MCF 10A (cell line): Measurements from ENCODE around the gene GSG1L. TPM values are rescaled to one million over a fixed set of nuclear protein-coding genes. Genes with fewer than 3 reads are reported as not detected.
A peak's percentile ranks its signal among the peaks of the same experiment; 100 is the strongest.

Experiments
- BruUV-seq: library from RNA; stranded (reverse); fragments of 400-500 nt; replicated peaks from 2 replicates; lab custom pipeline; 2021; lab: Mats Ljungman, UMichigan
- CTCF ChIA-PET: fragments of 300-600 bp; sonication (Branson Sonifier 250); formaldehyde crosslinking; extraction: SDS; loops from one replicate; lab custom pipeline; 2021; ENCODE audit warnings: antibody characterized with exemption, inconsistent platforms; lab: Yijun Ruan, JAX
- POLR2A ChIA-PET: fragments of 300-600, 350-650 bp; sonication (Branson Sonifier 250); formaldehyde crosslinking; extraction: SDS; loops from one replicate; lab custom pipeline; 2020; ENCODE audit warnings: antibody characterized with exemption, inconsistent platforms; lab: Yijun Ruan, JAX
- DNase-seq: peaks from one replicate; pipeline ENCODE4 v3.0.0-alpha.2; 2018; ENCODE audit not compliant: unreplicated experiment
- H3K27ac Mint-ChIP-seq: one replicate; pipeline ENCODE4 v1.8.0; 2022; ENCODE audit warnings: mild to moderate bottlenecking, low read depth, mixed read lengths; ENCODE audit not compliant: unreplicated experiment
- H3K27me3 Mint-ChIP-seq: one replicate; pipeline ENCODE4 v1.8.0; 2022; ENCODE audit warnings: mixed read lengths; ENCODE audit not compliant: insufficient read depth, unreplicated experiment
- H3K36me3 Mint-ChIP-seq: one replicate; pipeline ENCODE4 v1.8.0; 2022; ENCODE audit warnings: mild to moderate bottlenecking, moderate library complexity, mixed read lengths; ENCODE audit not compliant: insufficient read depth, unreplicated experiment
- H3K4me1 Mint-ChIP-seq: one replicate; pipeline ENCODE4 v1.8.0; 2022; ENCODE audit warnings: mixed read lengths; ENCODE audit not compliant: insufficient read depth, unreplicated experiment
- H3K4me3 Mint-ChIP-seq: one replicate; pipeline ENCODE4 v1.8.0; 2022; ENCODE audit warnings: mild to moderate bottlenecking, moderate library complexity, mixed read lengths; ENCODE audit not compliant: unreplicated experiment
- H3K9me3 Mint-ChIP-seq: one replicate; pipeline ENCODE4 v1.8.0; 2022; ENCODE audit warnings: mixed read lengths; ENCODE audit not compliant: unreplicated experiment
- CTCF ChIP-seq: fragments of 200-600 bp; IDR thresholded peaks from one replicate; pipeline ENCODE4 v1.8.0; 2022; ENCODE audit warnings: antibody characterized with exemption, mild to moderate bottlenecking; ENCODE audit not compliant: unreplicated experiment
- intact Hi-C: fragments of 100-400 bp; cut with micrococcal nuclease; formaldehyde crosslinking; loops from 2 replicates; pipeline ENCODE4 v1.14.1; 2022
- total RNA-seq: library from RNA; stranded (reverse); gene quantifications from 2 replicates; pipeline ENCODE4 v1.2.3, GENCODE V29; 2022

Gene GSG1L
- total RNA-seq, 1 experiment from 2014 or later: not detected

- Mint-ChIP-seq H3K4me3 (peak overlapping the region; percentile 8), H3K27me3 (no peaks in the 10 kb centered on the region), H3K36me3 (peaks cover 16% of the 10 kb centered on the region), H3K27ac (no peak overlapping the region), H3K4me1 (peaks cover 7% of the 10 kb centered on the region), H3K9me3 (no peaks in the 10 kb centered on the region)
- DNase-seq: peak; percentile 75
- CTCF ChIA-PET: interaction anchor here (0.6 kb wide), 3 partner anchors 138 to 324 kb away, joined by 3 read pairs; no protein-coding TSS in a partner anchor
- intact Hi-C loops: no loop called here
- POLR2A ChIA-PET: interaction anchor here (1.1 kb wide), 2 partner anchors 9 to 10 kb away, joined by 3 read pairs; no protein-coding TSS in a partner anchor
- BruUV-seq: no TSS peak
- no peak for TF ChIP-seq CTCF
These were observed 314.5 kb downstream of the GSG1L start for GRCh38 chr16:27748868-27749546.

DNA sequence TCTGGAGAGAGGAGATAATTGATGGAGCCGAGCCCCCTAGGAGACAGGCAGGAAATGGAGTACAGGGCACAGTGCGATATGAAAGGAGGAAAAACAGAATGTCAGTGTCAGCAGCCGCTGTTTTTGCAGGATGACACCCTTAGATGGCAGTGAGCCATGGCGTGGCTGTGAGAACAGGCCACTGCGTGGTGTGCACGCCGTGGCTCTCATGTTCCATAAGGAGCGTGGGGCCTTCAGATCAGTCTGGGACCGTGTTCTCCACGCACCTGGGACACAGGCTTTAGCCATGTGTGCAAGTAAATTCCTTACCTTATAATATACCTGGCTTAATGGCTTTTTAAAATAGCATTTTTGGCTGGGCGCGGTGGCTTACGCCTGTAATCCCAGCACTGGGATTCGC, 315.6 kb downstream of the GSG1L start:
- no peaks in the 10 kb centered on the region for H3K27me3 Mint-ChIP-seq
- H3K36me3 Mint-ChIP-seq: peaks cover 16% of the 10 kb centered on the region
- H3K27ac Mint-ChIP-seq: no peak overlapping the region
- POLR2A ChIA-PET: no interaction called here
- CTCF ChIA-PET: no interaction called here
- intact Hi-C loops: no loop called here
- TF ChIP-seq CTCF: no peak
- no peak for DNase-seq
- peaks cover 7% of the 10 kb centered on the region for H3K4me1 Mint-ChIP-seq
- BruUV-seq: no TSS peak
- no peak overlapping the region for H3K4me3 Mint-ChIP-seq
- H3K9me3 Mint-ChIP-seq: no peaks in the 10 kb centered on the region

DNA sequence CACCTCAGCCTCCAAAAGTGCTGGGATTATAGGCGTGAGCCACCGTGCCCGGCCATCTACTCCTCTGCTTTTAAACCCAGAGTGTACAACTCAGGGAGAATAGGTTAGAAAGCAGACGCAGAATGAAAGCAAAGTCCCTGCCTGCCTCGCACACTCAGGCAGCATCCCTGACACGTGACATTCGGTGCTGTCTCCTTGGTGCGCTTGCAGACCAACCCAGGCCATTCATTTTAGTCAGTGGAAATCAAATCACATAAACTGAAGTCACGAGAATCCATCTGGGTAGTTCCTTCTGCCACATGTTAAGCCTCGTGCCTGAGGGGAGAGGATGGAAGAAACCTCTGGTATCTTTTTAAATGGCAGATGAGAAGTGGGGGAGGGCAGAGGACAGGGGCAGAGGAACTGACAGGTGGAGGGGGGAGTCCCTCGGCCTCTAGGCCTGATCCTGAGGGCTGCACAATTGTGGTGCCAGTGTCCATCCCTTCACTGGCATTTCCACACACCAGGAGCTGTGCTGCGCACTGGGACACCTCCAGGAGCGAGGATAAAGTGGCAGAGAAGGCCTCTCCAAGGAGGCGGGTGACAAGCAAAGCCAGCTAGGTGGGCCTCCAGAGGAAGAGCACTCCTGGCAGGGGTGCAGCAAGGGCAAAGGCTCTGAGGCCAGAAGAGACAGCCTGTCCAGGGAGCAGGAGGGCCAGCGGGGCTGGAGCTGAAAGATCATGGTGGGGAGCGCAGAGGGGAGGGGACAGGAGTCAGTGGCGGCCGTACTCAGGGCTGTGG, 317.2 kb downstream of the GSG1L start:
- POLR2A ChIA-PET: no interaction called here
- no peaks in the 10 kb centered on the region for H3K9me3 Mint-ChIP-seq
- no TSS peak for BruUV-seq
- no peak overlapping the region for H3K4me3 Mint-ChIP-seq
- no peak overlapping the region for H3K27ac Mint-ChIP-seq
- intact Hi-C loops: no loop called here
- peaks cover 7% of the 10 kb centered on the region for H3K4me1 Mint-ChIP-seq
- TF ChIP-seq CTCF: no peak
- no peaks in the 10 kb centered on the region for H3K27me3 Mint-ChIP-seq
- H3K36me3 Mint-ChIP-seq: peaks cover 16% of the 10 kb centered on the region
- no peak for DNase-seq
- CTCF ChIA-PET: no interaction called here

GRCh38 chr16:27745348-27745747, 318.2 kb downstream of the GSG1L start:
- no peaks in the 10 kb centered on the region for H3K9me3 Mint-ChIP-seq
- intact Hi-C loops: no loop called here
- peaks cover 16% of the 10 kb centered on the region for H3K36me3 Mint-ChIP-seq
- H3K27ac Mint-ChIP-seq: no peak overlapping the region
- peaks cover 7% of the 10 kb centered on the region for H3K4me1 Mint-ChIP-seq
- H3K4me3 Mint-ChIP-seq: no peak overlapping the region
- TF ChIP-seq CTCF: no peak
- ChIA-PET POLR2A (no interaction called here), CTCF (no interaction called here)
- no TSS peak for BruUV-seq
- peak; percentile 3 for DNase-seq
- no peaks in the 10 kb centered on the region for H3K27me3 Mint-ChIP-seq
